Endodermal cell (in vitro differentiated cells): ENCODE results near the gene GNPNAT1. TPM values are rescaled to one million over a fixed set of nuclear protein-coding genes. Genes with fewer than 3 reads are reported as not detected.
A peak's percentile ranks its signal among the peaks of the same experiment; 100 is the strongest.

Source experiments
- DNase-seq: peaks from one replicate; pipeline ENCODE4 v3.0.0-alpha.2; 2017
- H3K27ac ChIP-seq: 2 replicates; pipeline ENCODE4 v1.5.1; 2013; ENCODE audit warnings: mild to moderate bottlenecking, low read depth, low read length, moderate library complexity
- H3K27me3 ChIP-seq: 2 replicates; pipeline ENCODE4 v1.6.1; 2013; ENCODE audit warnings: mild to moderate bottlenecking, low read length, moderate library complexity; ENCODE audit not compliant: insufficient read depth, control insufficient read depth, poor library complexity, severe bottlenecking
- H3K36me3 ChIP-seq: 2 replicates; pipeline ENCODE4 v1.7.0; 2013; ENCODE audit warnings: mild to moderate bottlenecking, low read length, moderate library complexity; ENCODE audit not compliant: control insufficient read depth, insufficient read depth
- H3K4me1 ChIP-seq: one replicate; pipeline ENCODE4 v1.7.0; 2013; ENCODE audit warnings: low read length; ENCODE audit not compliant: control insufficient read depth, insufficient read depth
- H3K4me3 ChIP-seq: 2 replicates; pipeline ENCODE4 v1.5.1; 2013; ENCODE audit warnings: mild to moderate bottlenecking, low read length, moderate library complexity
- H3K9ac ChIP-seq: 2 replicates; pipeline ENCODE4 v1.6.1; 2013; ENCODE audit warnings: mild to moderate bottlenecking, low read length, moderate library complexity; ENCODE audit not compliant: poor library complexity, severe bottlenecking; ENCODE audit errors: extremely low read depth
- H3K9me3 ChIP-seq: 2 replicates; pipeline ENCODE4 v1.6.1; 2013; ENCODE audit warnings: mild to moderate bottlenecking, low read length, moderate library complexity; ENCODE audit not compliant: control insufficient read depth
- H3K27ac Mint-ChIP-seq: 2 replicates; pipeline ENCODE4 v1.8.0; 2020; ENCODE audit warnings: mixed read lengths
- H3K27me3 Mint-ChIP-seq: 2 replicates; pipeline ENCODE4 v1.8.0; 2021; ENCODE audit warnings: mild to moderate bottlenecking, mixed read lengths; ENCODE audit not compliant: insufficient read depth
- H3K36me3 Mint-ChIP-seq: 2 replicates; pipeline ENCODE4 v1.8.0; 2020; ENCODE audit warnings: low read depth, mixed read lengths
- H3K4me1 Mint-ChIP-seq: 2 replicates; pipeline ENCODE4 v1.8.0; 2020; ENCODE audit warnings: mixed read lengths
- H3K4me3 Mint-ChIP-seq: 2 replicates; pipeline ENCODE4 v1.8.0; 2020; ENCODE audit warnings: mild to moderate bottlenecking, moderate library complexity, mixed read lengths
- H3K9me3 Mint-ChIP-seq: 2 replicates; pipeline ENCODE4 v1.8.0; 2020; ENCODE audit warnings: mild to moderate bottlenecking, mixed read lengths
- CTCF ChIP-seq: fragments of 200-600 bp; sonication (generic); conservative IDR thresholded peaks from 2 replicates; pipeline ENCODE4 v1.5.0; 2021; ENCODE audit warnings: antibody characterized with exemption, mild to moderate bottlenecking
- WGBS, 2 experiments: methylation state at CpG; one replicate each; pipeline versions ENCODE4 v1.1.5 to v1.1.7; 2013; ENCODE audit warnings: missing lambda C conversion rate in 2 of 2, mixed read lengths in 1 of 2; ENCODE audit not compliant: insufficient coverage in 1 of 2, insufficient read length in 1 of 2; 5-methylcytosine and 5-hydroxymethylcytosine counted together
- total RNA-seq, 2 donors: library from RNA; stranded (reverse); fragmentation: NEBNext Ultra II Directional in 1 of 2; extraction: Animal tissue kit (Norgen Biotek cat#: 25700) in 1 of 2; gene quantifications; 2 replicates in 1 of 2; 3 replicates in 1 of 2; pipeline ENCODE4 v1.2.1, GENCODE V29; 2021

The GNPNAT1 gene
- total RNA-seq, 2 donors from 2014 or later = 68.4 to 78.2 TPM

DNA sequence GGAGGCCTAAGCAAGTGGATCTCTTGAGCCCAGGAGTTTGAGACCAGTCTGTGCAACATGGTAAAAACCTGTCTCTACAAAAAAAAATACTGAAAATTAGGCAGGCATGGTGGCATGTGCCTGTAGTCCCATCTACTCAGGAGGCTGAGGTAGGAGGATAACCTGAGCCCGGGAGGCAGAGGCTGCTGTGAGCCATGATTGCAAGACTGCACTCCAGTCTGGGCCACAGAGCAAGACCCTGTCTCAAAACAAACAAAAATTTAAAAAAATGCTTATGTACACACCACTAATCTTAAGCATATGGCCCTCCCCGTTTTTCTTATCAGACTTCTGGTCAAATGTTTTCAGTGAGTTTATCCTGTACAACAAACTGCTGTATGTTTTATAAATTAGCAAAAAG is 1.7 kb upstream of the GNPNAT1 start:
- Histone ChIP-seq H3K9me3 (no peaks in the 10 kb centered on the region), H3K4me1 (no peaks in the 10 kb centered on the region), H3K4me3 (no peak overlapping the region), H3K27me3 (no peaks in the 10 kb centered on the region), H3K27ac (no peak overlapping the region), H3K36me3 (no peaks in the 10 kb centered on the region), H3K9ac (no peak overlapping the region)
- Mint-ChIP-seq H3K27ac (no peak overlapping the region), H3K36me3 (peaks cover 5% of the 10 kb centered on the region), H3K9me3 (peaks cover 14% of the 10 kb centered on the region), H3K4me3 (no peak overlapping the region), H3K4me1 (peaks cover 18% of the 10 kb centered on the region), H3K27me3 (no peaks in the 10 kb centered on the region)
- no peak for TF ChIP-seq CTCF
- WGBS, 2 experiments = 94 to 100% methylated on average over 2 of the region's 2 CpGs
- no peak for DNase-seq

DNA sequence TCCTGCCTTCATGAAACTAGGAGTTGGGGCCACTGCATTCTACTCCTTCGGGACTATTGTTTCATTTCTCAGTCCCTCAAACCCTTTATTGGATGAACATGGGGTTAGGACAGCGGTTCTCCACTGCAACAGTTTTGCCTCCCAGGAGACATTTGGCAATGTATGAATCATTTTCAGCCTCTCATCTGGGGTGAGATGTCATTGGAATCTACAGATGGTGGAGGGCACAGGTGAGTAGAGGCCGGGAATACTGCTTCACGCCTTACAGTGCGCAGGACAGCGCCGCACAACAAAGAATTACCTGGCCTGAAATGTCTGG is 649 bp upstream of the GNPNAT1 start:
- Mint-ChIP-seq H3K27me3 (no peaks in the 10 kb centered on the region), H3K9me3 (peaks cover 8% of the 10 kb centered on the region), H3K4me3 (peak overlapping the region; percentile 95), H3K4me1 (peaks cover 18% of the 10 kb centered on the region), H3K36me3 (peaks cover 9% of the 10 kb centered on the region), H3K27ac (peak overlapping the region; percentile 97)
- Histone ChIP-seq H3K36me3 (no peaks in the 10 kb centered on the region), H3K27me3 (no peaks in the 10 kb centered on the region), H3K9ac (peak overlapping the region; percentile 57), H3K9me3 (no peaks in the 10 kb centered on the region), H3K4me1 (no peaks in the 10 kb centered on the region), H3K4me3 (peak overlapping the region; percentile 59), H3K27ac (peak overlapping the region; percentile 68)
- 83 to 94% methylated on average over 6 to 7 of the region's 7 CpGs for WGBS, 2 experiments
- no peak for TF ChIP-seq CTCF
- DNase-seq = no peak

GRCh38 chr14:52790756-52791222 is 618 bp downstream of the GNPNAT1 start:
- Mint-ChIP-seq H3K9me3 (no peaks in the 10 kb centered on the region), H3K36me3 (peaks cover 17% of the 10 kb centered on the region), H3K4me1 (peaks cover 18% of the 10 kb centered on the region), H3K4me3 (peak overlapping the region; percentile 95), H3K27ac (peak overlapping the region; percentile 97), H3K27me3 (no peaks in the 10 kb centered on the region)
- peak overlapping the region; percentile 61 for H3K27ac ChIP-seq
- no peak for DNase-seq
- no peaks in the 10 kb centered on the region for H3K27me3 ChIP-seq
- WGBS, 2 experiments = 0 to 1% methylated on average over 2 to 26 of the region's 26 CpGs
- peak overlapping the region; percentile 66 for H3K9ac ChIP-seq
- no peaks in the 10 kb centered on the region for H3K9me3 ChIP-seq
- peak overlapping the region; percentile 87 for H3K4me3 ChIP-seq
- no peak for TF ChIP-seq CTCF
- H3K36me3 ChIP-seq = no peaks in the 10 kb centered on the region
- no peaks in the 10 kb centered on the region for H3K4me1 ChIP-seq
